HG02763 (cell line): ENCODE measurements around the gene OR4A15.

ENCODE experiments used
- ATAC-seq: cut with Tn5 transposase; IDR thresholded peaks from one replicate; pipeline ENCODE4 v1.9.1; 2021; ENCODE audit warnings: mild to moderate bottlenecking, moderate library complexity; ENCODE audit not compliant: unreplicated experiment

Gene OR4A15

GRCh38 chr11:55367674-55368073, at the start of gene OR4A15:
Gene OR4A15 (plus strand): TSS chr11:55367974. CDS start chr11:55367974, 0 bp downstream.
- no peak for ATAC-seq

- no peak for ATAC-seq
These were observed 43.3 kb upstream of the OR4A15 start for GRCh38 chr11:55324500-55324899.

- no peak for ATAC-seq
These were observed 24.9 kb upstream of the OR4A15 start, which contains the start of gene OR4A16 for GRCh38 chr11:55342901-55343300. Gene OR4A16 (plus strand): TSS chr11:55343201. CDS start chr11:55343201, 0 bp downstream.

GRCh38 chr11:55345306-55345705, 22.5 kb upstream of the OR4A15 start:
- no peak for ATAC-seq

- ATAC-seq = no peak
These were observed 18.7 kb upstream of the OR4A15 start for GRCh38 chr11:55349032-55349431.

- no peak for ATAC-seq
These were observed 10.1 kb upstream of the OR4A15 start for GRCh38 chr11:55357560-55358184.

GRCh38 chr11:55401011-55401410, 33.2 kb downstream of the OR4A15 start:
- no peak for ATAC-seq
